ENCODE data around the gene CLNK. TPM values are rescaled to one million over a fixed set of nuclear protein-coding genes. Genes with fewer than 3 reads are reported as not detected.
A peak's percentile ranks its signal among the peaks of the same experiment; 100 is the strongest.

The CLNK gene
- total RNA-seq, 1 experiment from 2014 or later, result not detected

DNA sequence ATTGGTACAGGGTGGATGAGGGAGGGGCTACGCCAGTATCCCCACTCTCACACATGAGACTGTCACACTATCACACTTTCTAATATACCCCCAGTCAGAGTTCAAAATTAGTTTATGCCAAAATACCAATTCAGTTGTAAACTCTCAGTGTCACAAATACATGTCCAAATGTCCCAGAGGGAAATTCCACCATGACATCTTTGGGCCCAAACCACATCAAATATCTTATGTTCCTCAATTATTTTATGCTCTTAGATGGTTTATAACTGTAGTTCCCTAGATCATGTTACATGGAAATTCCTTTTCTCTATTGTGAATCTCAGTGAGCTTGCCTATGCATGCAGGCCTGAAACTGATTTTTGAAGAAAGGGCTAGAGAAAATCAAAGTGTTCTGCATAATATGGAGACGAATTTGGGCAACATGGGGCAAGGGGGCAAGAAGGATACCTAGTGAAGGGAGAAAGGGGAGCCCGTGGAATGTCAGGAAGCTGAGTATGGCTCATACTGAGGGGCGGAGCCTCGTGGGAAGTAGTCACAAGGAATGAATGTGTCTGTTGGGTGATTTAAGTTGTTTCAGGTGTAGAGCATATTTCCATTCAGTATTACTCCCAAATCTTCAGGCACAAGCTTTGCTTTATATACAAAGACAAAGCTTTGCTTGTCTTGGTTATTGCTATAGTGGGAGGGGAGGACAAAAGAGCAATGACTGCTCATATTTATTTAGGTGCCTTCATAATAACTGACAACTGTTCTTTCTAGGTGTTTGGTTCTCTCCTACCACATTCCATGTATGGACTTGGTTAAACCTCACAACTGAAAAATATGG is 40.8 kb downstream of the CLNK start:
- ChIA-PET RAD21 (ENCODE audit: low non-redundant PET in 1 of 2, low total read pairs in 2 of 2, uncharacterized antibody in 2 of 2, unreplicated experiment in 2 of 2) (no interaction called here), POLR2A (interaction anchor here (1.2 kb wide), 1 partner anchor 12 kb away, joined by 3 read pairs; no protein-coding TSS in a partner anchor), CTCF (no interaction called here)
- DNase-seq (ENCODE audit: low read depth, low spot score), result no peak
- Histone ChIP-seq H3K9me3 (ENCODE audit: control insufficient read depth in 1 of 2, insufficient read depth in 1 of 2, low read depth in 1 of 2, low read length in 2 of 2) (no peaks in the 10 kb centered on the region), H3K9me2 (ENCODE audit: insufficient read depth) (no peaks in the 10 kb centered on the region), H3K27me3 (ENCODE audit: insufficient read depth, low read length) (no peaks in the 10 kb centered on the region), H3K4me1 (ENCODE audit: control insufficient read depth in 1 of 2, insufficient read depth in 2 of 2, low read length in 2 of 2) (peaks cover 0 to 9% of the 10 kb centered on the region in 2 experiments; a peak in 1 of 4 replicates), H3K79me2 (ENCODE audit: insufficient read depth, low read length) (no peaks in the 10 kb centered on the region), H2AFZ (ENCODE audit: low read depth, low read length, poor library complexity, severe bottlenecking) (no peak overlapping the region), H4K20me1 (ENCODE audit: insufficient read depth) (no peaks in the 10 kb centered on the region), H3K36me3 (ENCODE audit: control insufficient read depth in 1 of 2, insufficient read depth in 2 of 2, low read length in 2 of 2) (no peaks in the 10 kb centered on the region), H3K9ac (ENCODE audit: low read length) (no peak overlapping the region), H3K4me3 (replicated peaks in 1 of 2; ENCODE audit: low read depth in 1 of 2, low read length in 2 of 2) (no peak overlapping the region), H3K4me2 (ENCODE audit: low read length) (0 out of 2 replicates have a peak overlapping the region, but pooled peaks have one; percentile 8), H3K27ac (ENCODE audit: low read depth, low read length) (no peak overlapping the region)
- BruUV-seq (replicated peaks), result no TSS peak
- TF ChIP-seq ZNF274 (IDR thresholded peaks at IDR 0.05; ENCODE audit: low read depth, low read length) (no peak), FOSL1 (IDR thresholded peaks at IDR 0.05; ENCODE audit: low read depth) (no peak), JUND (IDR thresholded peaks at IDR 0.05) (no peak)
- TF ChIP-seq, protein P1, sequence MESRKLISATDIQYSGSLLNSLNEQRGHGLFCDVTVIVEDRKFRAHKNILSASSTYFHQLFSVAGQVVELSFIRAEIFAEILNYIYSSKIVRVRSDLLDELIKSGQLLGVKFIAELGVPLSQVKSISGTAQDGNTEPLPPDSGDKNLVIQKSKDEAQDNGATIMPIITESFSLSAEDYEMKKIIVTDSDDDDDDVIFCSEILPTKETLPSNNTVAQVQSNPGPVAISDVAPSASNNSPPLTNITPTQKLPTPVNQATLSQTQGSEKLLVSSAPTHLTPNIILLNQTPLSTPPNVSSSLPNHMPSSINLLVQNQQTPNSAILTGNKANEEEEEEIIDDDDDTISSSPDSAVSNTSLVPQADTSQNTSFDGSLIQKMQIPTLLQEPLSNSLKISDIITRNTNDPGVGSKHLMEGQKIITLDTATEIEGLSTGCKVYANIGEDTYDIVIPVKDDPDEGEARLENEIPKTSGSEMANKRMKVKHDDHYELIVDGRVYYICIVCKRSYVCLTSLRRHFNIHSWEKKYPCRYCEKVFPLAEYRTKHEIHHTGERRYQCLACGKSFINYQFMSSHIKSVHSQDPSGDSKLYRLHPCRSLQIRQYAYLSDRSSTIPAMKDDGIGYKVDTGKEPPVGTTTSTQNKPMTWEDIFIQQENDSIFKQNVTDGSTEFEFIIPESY (IDR thresholded peaks at IDR 0.05; ENCODE audit: extremely low read depth, insufficient replicate concordance, low read length), result no peak
- ATAC-seq, result no peak; the same call in 1 of the 2 replicates
- intact Hi-C loops (cut with micrococcal nuclease), result no loop called here

DNA sequence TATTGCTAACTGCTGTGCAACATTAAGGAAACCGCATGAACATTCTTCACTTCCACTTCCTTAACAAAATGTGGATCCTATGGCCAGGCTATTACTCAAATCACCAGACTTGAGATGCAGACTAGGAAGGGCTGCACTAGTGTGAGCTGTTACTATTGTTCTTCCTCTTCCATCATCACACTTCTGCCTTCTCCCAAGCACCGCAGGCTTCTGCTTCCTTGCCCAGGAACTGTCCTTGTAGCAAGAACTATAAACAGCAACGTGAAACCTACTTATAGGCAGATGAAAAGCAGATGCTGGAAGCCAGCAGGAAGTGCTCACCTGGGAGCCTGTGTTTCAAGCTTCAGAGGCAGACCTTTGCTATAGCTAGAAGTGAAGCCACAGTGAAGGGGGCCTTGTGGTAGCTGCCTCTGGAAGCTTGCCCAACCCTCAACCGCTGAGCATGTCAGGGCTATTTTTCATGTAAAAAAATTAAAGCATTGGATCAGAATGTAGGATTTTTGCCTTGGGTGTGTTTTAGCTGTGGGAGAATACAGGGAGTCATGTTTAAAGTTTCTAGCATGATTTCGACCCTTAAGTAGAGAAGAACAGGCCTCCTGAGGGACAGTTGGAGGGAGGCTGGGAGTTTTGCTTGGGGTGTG is 43.9 kb downstream of the CLNK start:
- Histone ChIP-seq H3K4me1 (ENCODE audit: control insufficient read depth in 1 of 2, insufficient read depth in 2 of 2, low read length in 2 of 2) (peaks cover 0 to 9% of the 10 kb centered on the region in 2 experiments; a peak in 1 of 4 replicates), H3K9me3 (ENCODE audit: control insufficient read depth in 1 of 2, insufficient read depth in 1 of 2, low read depth in 1 of 2, low read length in 2 of 2) (no peaks in the 10 kb centered on the region), H3K27ac (ENCODE audit: low read depth, low read length) (no peak overlapping the region), H3K27me3 (ENCODE audit: insufficient read depth, low read length) (no peaks in the 10 kb centered on the region), H3K79me2 (ENCODE audit: insufficient read depth, low read length) (no peaks in the 10 kb centered on the region), H3K9ac (ENCODE audit: low read length) (no peak overlapping the region), H3K4me3 (replicated peaks in 1 of 2; ENCODE audit: low read depth in 1 of 2, low read length in 2 of 2) (no peak overlapping the region), H4K20me1 (ENCODE audit: insufficient read depth) (no peaks in the 10 kb centered on the region), H3K4me2 (ENCODE audit: low read length) (no peak overlapping the region), H3K36me3 (ENCODE audit: control insufficient read depth in 1 of 2, insufficient read depth in 2 of 2, low read length in 2 of 2) (no peaks in the 10 kb centered on the region), H2AFZ (ENCODE audit: low read depth, low read length, poor library complexity, severe bottlenecking) (no peak overlapping the region), H3K9me2 (ENCODE audit: insufficient read depth) (no peaks in the 10 kb centered on the region)
- BruUV-seq (replicated peaks), result no TSS peak
- ChIA-PET POLR2A (no interaction called here), CTCF (no interaction called here), RAD21 (ENCODE audit: low non-redundant PET in 1 of 2, low total read pairs in 2 of 2, uncharacterized antibody in 2 of 2, unreplicated experiment in 2 of 2) (no interaction called here)
- DNase-seq (ENCODE audit: low read depth, low spot score), result no peak
- ATAC-seq, result no peak
- intact Hi-C loops (cut with micrococcal nuclease), result no loop called here
- TF ChIP-seq JUND (IDR thresholded peaks at IDR 0.05), result no peak
- TF ChIP-seq, protein P2, sequence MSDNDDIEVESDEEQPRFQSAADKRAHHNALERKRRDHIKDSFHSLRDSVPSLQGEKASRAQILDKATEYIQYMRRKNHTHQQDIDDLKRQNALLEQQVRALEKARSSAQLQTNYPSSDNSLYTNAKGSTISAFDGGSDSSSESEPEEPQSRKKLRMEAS (IDR thresholded peaks at IDR 0.05), result no peak
- no peak for TF ChIP-seq POLR2AphosphoS5 (IDR thresholded peaks at IDR 0.05; ENCODE audit: low read depth, low read length)
- no peak for TF ChIP-seq RAD21 (IDR thresholded peaks at IDR 0.05; ENCODE audit: low read depth)
- TF ChIP-seq, protein P1 (IDR thresholded peaks at IDR 0.05; ENCODE audit: extremely low read depth, insufficient replicate concordance, low read length), result no peak
- TF ChIP-seq EZH2phosphoT487 (IDR thresholded peaks at IDR 0.05; ENCODE audit: borderline replicate concordance), result no peak
- no peak for TF ChIP-seq SIN3A (IDR thresholded peaks at IDR 0.05; ENCODE audit: low read depth)
- no peak for TF ChIP-seq SRF (IDR thresholded peaks at IDR 0.05; ENCODE audit: low read depth)
- TF ChIP-seq, protein P3, sequence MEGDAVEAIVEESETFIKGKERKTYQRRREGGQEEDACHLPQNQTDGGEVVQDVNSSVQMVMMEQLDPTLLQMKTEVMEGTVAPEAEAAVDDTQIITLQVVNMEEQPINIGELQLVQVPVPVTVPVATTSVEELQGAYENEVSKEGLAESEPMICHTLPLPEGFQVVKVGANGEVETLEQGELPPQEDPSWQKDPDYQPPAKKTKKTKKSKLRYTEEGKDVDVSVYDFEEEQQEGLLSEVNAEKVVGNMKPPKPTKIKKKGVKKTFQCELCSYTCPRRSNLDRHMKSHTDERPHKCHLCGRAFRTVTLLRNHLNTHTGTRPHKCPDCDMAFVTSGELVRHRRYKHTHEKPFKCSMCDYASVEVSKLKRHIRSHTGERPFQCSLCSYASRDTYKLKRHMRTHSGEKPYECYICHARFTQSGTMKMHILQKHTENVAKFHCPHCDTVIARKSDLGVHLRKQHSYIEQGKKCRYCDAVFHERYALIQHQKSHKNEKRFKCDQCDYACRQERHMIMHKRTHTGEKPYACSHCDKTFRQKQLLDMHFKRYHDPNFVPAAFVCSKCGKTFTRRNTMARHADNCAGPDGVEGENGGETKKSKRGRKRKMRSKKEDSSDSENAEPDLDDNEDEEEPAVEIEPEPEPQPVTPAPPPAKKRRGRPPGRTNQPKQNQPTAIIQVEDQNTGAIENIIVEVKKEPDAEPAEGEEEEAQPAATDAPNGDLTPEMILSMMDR (IDR thresholded peaks at IDR 0.05 in 2 of 3, conservative IDR thresholded peaks at IDR 0.05 in 1 of 3; ENCODE audit: borderline replicate concordance in 1 of 3, insufficient read depth in 1 of 3, low read depth in 2 of 3, low read length in 2 of 3), result no peak

All from HCT116 (cell line).